KOPT-K1 (cell line): ENCODE measurements around the gene CIART.
"Not testable (repeated sequence)": the region's sequence is repeated elsewhere in the genome, so short reads cannot be mapped to it uniquely, and the experiment has no call there.

Source experiments
- H3K27ac ChIP-seq: fragments of 200-600 bp; sonication (generic); 2 replicates; pipeline ENCODE4 v1.5.1; 2016; ENCODE audit warnings: antibody characterized with exemption, mild to moderate bottlenecking, low read depth, low read length; ENCODE audit not compliant: poor library complexity, severe bottlenecking
- H3K36me3 ChIP-seq: fragments of 200-600 bp; sonication (generic); 2 replicates; pipeline ENCODE4 v1.5.1; 2017; ENCODE audit warnings: antibody characterized with exemption, mild to moderate bottlenecking, low read length, moderate library complexity; ENCODE audit not compliant: insufficient read depth
- H3K9me3 ChIP-seq: fragments of 200-600 bp; sonication (generic); 2 replicates; pipeline ENCODE4 v1.5.1; 2017; ENCODE audit warnings: antibody characterized with exemption, low read length, mild to moderate bottlenecking; ENCODE audit not compliant: insufficient read depth, poor library complexity, severe bottlenecking

The CIART gene

GRCh38 chr1:150314691-150315090 lies 32.3 kb downstream of the CIART start:
- H3K27ac ChIP-seq, H3K36me3 ChIP-seq, H3K9me3 ChIP-seq: not testable (repeated sequence)

DNA sequence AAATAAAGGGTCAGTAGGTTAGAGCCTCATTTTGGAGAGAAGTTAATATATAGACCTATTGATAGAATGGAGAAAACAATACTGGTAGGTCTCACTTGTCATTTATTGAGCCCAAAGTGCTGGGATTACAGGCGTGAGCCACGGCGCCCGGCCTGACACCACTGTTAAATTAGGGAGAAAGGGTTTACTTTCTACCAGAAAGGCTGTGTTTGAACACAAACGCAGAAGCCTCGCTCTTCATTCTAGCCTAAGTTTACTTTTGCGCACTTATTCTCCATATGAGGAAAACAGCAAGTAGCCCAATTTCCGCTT lies 38.3 kb downstream of the CIART start:
- Histone ChIP-seq H3K27ac (peak overlapping the region; percentile 93), H3K36me3 (peaks cover 30% of the 10 kb centered on the region), H3K9me3 (no peaks in the 10 kb centered on the region)

DNA sequence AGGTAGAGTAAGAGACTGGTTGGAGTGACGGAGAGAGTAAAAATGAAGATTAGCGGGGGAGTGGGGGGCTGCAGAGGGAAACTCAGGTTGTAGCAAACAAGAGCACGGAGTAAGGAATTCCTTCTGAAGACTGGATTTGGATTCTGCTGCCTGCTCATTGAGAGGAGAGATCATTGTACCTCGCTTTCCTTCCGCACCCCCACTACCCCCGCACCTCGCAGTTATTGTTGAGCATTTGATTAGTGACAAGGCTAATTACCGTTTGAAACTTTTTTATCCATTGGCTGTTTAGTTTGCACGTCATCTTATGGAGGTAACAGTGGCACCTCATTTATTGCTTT lies 39.4 kb downstream of the CIART start:
- Histone ChIP-seq H3K36me3 (peaks cover 41% of the 10 kb centered on the region), H3K27ac (peak overlapping the region; percentile 93), H3K9me3 (no peaks in the 10 kb centered on the region)

DNA sequence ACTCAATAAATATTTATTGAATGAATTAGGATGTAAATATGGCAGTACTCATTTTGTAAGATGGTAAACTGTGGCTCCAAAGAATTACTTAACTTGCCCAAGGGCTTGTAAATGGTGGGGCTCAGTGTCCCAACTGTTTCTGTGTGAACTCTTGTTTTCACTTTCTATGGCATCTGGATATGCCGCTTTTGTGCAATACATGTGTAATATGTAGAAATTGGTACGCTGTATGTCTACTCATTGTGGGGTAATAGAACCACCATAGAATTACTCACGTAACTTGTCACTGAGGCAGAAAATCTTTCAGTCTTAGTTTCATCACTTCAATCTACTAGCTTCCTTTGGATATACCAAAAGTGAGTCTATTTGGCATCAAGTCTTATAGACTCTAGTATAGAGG lies 40.0 kb downstream of the CIART start:
- Histone ChIP-seq H3K9me3 (no peaks in the 10 kb centered on the region), H3K36me3 (peaks cover 47% of the 10 kb centered on the region), H3K27ac (peak overlapping the region; percentile 93)

DNA sequence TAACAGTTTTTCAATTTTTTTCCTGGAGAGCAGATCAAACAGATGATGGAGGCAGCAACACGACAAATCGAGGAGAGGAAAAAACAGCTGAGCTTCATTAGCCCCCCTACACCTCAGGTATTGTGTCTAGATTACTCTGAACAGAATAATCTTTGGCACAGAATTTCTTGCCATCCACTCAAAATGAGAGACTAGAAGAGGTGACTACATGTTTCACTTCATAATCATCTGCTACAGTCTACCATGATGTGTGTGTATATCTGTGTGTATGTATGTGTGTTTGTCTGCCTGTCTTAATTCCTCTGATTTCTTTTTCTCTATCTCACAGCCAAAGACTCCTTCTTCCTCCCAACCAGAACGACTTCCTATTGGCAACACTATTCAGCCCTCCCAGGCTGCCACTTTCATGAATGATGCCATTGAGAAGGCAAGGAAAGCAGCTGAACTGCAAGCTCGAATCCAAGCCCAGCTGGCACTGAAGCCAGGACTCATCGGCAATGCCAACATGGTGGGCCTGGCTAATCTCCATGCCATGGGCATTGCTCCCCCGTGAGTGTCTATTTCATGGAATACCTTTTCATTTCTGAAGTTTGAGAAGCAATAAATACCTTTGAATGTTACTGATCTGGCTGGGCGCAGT lies 50.4 kb downstream of the CIART start:
- no peak overlapping the region for H3K27ac ChIP-seq
- H3K9me3 ChIP-seq, result no peaks in the 10 kb centered on the region
- H3K36me3 ChIP-seq, result peaks cover 99% of the 10 kb centered on the region
